ENCODE measurements around the gene EXOC6B. TPM values are rescaled to one million over a fixed set of nuclear protein-coding genes. Genes with fewer than 3 reads are reported as not detected.

Gene EXOC6B
- total and polyA plus RNA-seq, 10 of the 15 experiments (the other 5 are each of a cell fraction or from before 2014, with no cell fraction given): 0.23 to 2.2 (median 1.2) TPM

GRCh38 chr2:72835403-72835802 lies 9.6 kb upstream of the EXOC6B start (continued):
- TF ChIP-seq BMI1 (IDR thresholded peaks at IDR 0.05; ENCODE audit: borderline replicate concordance): no peak
- TF ChIP-seq CHD4 (IDR thresholded peaks at IDR 0.05): no peak
- TF ChIP-seq BHLHE40 (IDR thresholded peaks at IDR 0.05; ENCODE audit: borderline replicate concordance in 1 of 2, low read depth in 2 of 2, low read length in 1 of 2): no peak
- no peak for TF ChIP-seq CBFB (IDR thresholded peaks at IDR 0.05; ENCODE audit: low read depth)
- TF ChIP-seq DPF2 (IDR thresholded peaks at IDR 0.05): no peak
- no peak for TF ChIP-seq TCF12 (IDR thresholded peaks at IDR 0.05; ENCODE audit: low read depth, low read length)
- no peak for TF ChIP-seq SKIL (IDR thresholded peaks at IDR 0.05; ENCODE audit: low read depth, poor library complexity, severe bottlenecking)
- TF ChIP-seq SREBF1 (IDR thresholded peaks at IDR 0.05; ENCODE audit: low read length): no peak

- intact Hi-C loops (cut with micrococcal nuclease; ENCODE audit: unreplicated experiment) (no loop called here), in situ Hi-C loops (cut with MboI) (no loop called here)
- Histone ChIP-seq H3K9ac (ENCODE audit: control insufficient read depth, insufficient read depth, low read length) (no peak overlapping the region), H4K20me1 (ENCODE audit: control insufficient read depth, insufficient read depth) (no peaks in the 10 kb centered on the region), H3K27me3 (replicated peaks in 1 of 2; ENCODE audit: control insufficient read depth in 2 of 2, insufficient read depth in 2 of 2, low read length in 1 of 2) (no peaks in the 10 kb centered on the region; a peak in 1 of 4 replicates), H3K4me3 (no peak overlapping the region), H3K4me2 (ENCODE audit: control insufficient read depth, insufficient read depth) (no peak overlapping the region), H3K79me2 (ENCODE audit: control insufficient read depth, insufficient read depth, low read length) (no peaks in the 10 kb centered on the region), H2AFZ (ENCODE audit: control insufficient read depth, low read depth, low read length) (no peak overlapping the region), H3K27ac (ENCODE audit: control insufficient read depth, insufficient read depth) (no peak overlapping the region), H3K36me3 (ENCODE audit: control insufficient read depth in 2 of 2, insufficient read depth in 2 of 2, low read length in 1 of 2) (no peaks in the 10 kb centered on the region), H3K9me3 (replicated peaks; ENCODE audit: control insufficient read depth, insufficient read depth, low read length) (no peaks in the 10 kb centered on the region), H3K4me1 (ENCODE audit: control insufficient read depth, insufficient read depth, low read length) (peaks cover 13% of the 10 kb centered on the region)
- ATAC-seq: no peak
- ChIA-PET POLR2A (interaction anchor here (0.6 kb wide), 1 partner anchor 15 kb away, joined by 3 read pairs; no protein-coding TSS in a partner anchor), CTCF (interaction anchor here (0.6 to 1.0 kb wide), 2 partner anchors 25 to 41 kb away, joined by 3 read pairs; no protein-coding TSS in a partner anchor), RAD21 (ENCODE audit: unreplicated experiment) (no interaction called here), SMC1A (ENCODE audit: uncharacterized antibody, unreplicated experiment) (no interaction called here)
- DNase-seq (ENCODE audit: low read depth, low spot score): no peak
- WGBS (ENCODE audit: insufficient coverage, insufficient replicate concordance, low lambda C conversion rate, missing lambda C conversion rate): 6% methylated on average over 1 of the region's 1 CpG
- no TSS peak for BruUV-seq (replicated peaks)
- FAIRE-seq: no peak
- no peak for TF ChIP-seq NFIC (IDR thresholded peaks at IDR 0.05; ENCODE audit: low read depth, low read length)
- TF ChIP-seq IKZF1 (conservative IDR thresholded peaks at IDR 0.05): no peak
- no peak for TF ChIP-seq ATF7 (IDR thresholded peaks at IDR 0.05; ENCODE audit: low read depth)
- TF ChIP-seq CREM (IDR thresholded peaks at IDR 0.05; ENCODE audit: low read depth): no peak
- TF ChIP-seq YY1 (IDR thresholded peaks at IDR 0.05; ENCODE audit: low read depth, low read length): no peak
- TF ChIP-seq NFYB (IDR thresholded peaks at IDR 0.05; ENCODE audit: insufficient read depth, low read depth, low read length): peak; percentile 33; the same call in 1 of the 2 replicates
- TF ChIP-seq FOXM1 (IDR thresholded peaks at IDR 0.05; ENCODE audit: low read depth, low read length): no peak
- TF ChIP-seq SREBF1 (IDR thresholded peaks at IDR 0.05; ENCODE audit: low read length): no peak
Observed at GRCh38 chr2:72834596-72834995, 8.8 kb upstream of the EXOC6B start.

Data from GM12878 (cell line).